Testis (tissue), 2 donors: ENCODE data around the gene CALML3.

Experiments
- POLR2A ChIP-seq: fragments of 450-650 bp; IDR thresholded peaks from one replicate; pipeline ENCODE4 v1.6.1; 2017; ENCODE audit warnings: antibody characterized with exemption, mild to moderate bottlenecking, moderate library complexity
- TF ChIP-seq, protein P1 (sequence below), 3 experiments: fragments of 450-650 bp in 2 of 3; fragments of 200-600 bp in 1 of 3; sonication (generic) in 1 of 3; IDR thresholded peaks; one replicate each; pipeline ENCODE4 v1.5.1; 2016 to 2019; ENCODE audit warnings: antibody characterized with exemption in 3 of 3, mild to moderate bottlenecking in 2 of 3, moderate library complexity in 1 of 3

DNA sequence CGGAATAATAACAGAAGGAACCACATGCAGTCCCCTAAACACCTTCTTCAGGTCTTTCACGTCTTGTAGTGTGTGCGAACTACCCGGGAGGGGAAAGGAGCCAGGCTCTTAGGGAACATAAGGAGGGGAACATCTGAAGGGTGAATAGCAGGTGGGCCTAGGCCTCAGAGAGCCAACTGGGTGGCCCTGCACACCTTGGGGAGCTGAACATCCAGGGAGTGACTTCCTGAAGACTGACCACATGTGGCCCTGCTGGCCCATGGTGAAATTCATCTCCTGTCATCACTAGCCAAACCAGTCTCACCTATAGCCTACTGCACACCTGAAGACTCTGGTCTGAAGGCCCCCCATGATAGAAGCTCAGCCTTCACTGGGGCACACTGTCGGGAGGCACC is 5.6 kb downstream of the CALML3 start:
- TF ChIP-seq, protein P1, sequence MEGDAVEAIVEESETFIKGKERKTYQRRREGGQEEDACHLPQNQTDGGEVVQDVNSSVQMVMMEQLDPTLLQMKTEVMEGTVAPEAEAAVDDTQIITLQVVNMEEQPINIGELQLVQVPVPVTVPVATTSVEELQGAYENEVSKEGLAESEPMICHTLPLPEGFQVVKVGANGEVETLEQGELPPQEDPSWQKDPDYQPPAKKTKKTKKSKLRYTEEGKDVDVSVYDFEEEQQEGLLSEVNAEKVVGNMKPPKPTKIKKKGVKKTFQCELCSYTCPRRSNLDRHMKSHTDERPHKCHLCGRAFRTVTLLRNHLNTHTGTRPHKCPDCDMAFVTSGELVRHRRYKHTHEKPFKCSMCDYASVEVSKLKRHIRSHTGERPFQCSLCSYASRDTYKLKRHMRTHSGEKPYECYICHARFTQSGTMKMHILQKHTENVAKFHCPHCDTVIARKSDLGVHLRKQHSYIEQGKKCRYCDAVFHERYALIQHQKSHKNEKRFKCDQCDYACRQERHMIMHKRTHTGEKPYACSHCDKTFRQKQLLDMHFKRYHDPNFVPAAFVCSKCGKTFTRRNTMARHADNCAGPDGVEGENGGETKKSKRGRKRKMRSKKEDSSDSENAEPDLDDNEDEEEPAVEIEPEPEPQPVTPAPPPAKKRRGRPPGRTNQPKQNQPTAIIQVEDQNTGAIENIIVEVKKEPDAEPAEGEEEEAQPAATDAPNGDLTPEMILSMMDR (IDR thresholded peaks at IDR 0.05) = no peak
- TF ChIP-seq POLR2A = no peak
